Measurements from ENCODE around the gene EPB41L4A.

The EPB41L4A gene

DNA sequence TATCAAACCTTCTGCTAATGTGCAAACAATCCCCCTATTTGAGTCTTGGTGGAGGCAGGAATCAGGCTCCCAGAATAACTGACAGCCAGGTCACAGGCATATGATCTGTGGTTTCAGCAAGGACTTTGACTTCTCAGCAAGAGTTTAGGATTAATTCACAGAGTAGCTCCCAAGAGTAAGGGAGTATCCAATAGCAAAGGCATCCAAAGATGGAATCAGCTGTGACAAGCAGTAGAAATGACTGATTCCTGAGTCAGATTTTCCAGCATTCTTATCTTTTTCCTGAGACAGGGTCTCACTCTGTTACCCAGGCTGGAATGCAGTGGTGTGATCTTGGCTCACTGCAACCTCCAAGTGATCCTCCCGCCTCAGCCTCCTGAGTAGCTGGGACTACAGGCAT lies 108.3 kb downstream of the EPB41L4A start:
- DNase-seq (ENCODE audit: low spot score) = no peak

DNA sequence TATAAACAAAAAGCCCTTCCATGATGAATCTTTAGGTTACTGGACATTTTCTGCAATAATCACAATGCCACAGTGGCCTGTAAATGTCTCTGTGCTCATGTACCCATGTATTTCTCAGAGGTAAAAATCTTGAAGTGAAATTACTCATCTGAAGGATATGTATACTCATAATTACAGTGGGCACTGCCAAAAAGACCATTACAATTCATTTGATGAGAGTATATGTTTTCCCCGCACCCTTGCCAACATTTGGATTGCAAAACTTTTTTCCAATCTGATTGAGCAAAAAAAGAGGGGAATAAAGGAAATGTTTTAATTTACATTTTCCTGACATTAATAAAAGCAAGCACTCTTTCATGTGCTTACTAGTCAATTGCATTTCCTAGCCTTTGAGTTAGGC lies 110.5 kb downstream of the EPB41L4A start:
- no peak for DNase-seq (ENCODE audit: low spot score)

DNA sequence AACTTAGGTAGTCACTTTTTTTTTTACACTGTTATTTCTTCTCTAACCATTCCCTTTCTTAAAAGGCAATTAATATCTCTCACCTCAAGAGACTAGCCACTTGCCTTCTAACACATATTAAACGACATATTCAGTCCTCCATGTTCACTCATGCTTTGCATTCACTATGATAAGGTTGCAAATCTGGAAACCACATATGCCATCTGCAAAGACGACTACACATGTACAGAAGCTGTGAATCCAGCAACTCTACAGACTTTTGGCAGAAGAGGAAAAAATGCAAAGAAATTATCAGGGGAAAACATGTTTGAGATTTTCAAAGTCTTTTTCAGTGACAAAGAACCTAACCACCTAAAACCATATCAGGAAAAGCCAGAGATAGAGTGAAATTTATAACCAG lies 112.1 kb downstream of the EPB41L4A start:
- no peak for DNase-seq (ENCODE audit: low spot score)

DNA sequence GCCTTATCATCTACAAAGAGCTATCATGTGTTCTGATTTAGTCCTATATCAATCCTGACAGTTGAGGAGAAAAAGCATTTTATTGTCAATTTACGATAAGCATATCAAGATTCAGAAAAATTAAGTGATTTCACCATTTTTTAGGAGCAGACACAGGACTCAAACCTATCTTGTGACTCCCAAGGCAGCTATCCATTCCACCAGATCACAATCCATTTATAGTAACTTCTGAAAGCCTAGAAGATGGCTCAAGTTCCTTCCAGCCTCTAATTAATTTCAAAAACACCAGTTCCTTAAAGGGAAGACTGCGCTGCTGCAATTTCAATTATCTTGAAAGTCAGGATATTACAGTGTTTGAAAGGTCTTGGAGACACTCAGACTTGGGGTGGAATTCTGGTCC lies 114.3 kb downstream of the EPB41L4A start:
- DNase-seq (ENCODE audit: low spot score) = no peak

DNA sequence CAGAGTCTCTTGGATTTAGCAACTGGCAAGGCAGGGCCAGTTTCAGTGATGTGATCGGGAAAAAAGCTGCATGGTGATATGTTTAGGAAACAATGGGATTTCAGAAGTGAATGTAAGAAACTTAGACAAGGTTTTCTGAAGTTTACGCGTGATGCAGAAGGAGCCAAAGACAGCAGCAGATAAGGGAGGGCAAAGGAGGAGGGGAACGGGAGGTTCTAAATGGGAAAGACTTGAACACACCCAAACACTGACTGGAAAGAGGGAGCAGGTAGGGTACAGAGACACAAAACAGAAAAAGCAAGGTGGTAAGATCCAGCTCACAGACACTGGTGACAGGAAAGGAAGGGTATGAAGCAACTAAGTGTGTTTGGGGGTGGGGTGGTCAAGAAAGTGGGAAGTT lies 115.4 kb downstream of the EPB41L4A start:
- no peak for DNase-seq (ENCODE audit: low spot score)

DNA sequence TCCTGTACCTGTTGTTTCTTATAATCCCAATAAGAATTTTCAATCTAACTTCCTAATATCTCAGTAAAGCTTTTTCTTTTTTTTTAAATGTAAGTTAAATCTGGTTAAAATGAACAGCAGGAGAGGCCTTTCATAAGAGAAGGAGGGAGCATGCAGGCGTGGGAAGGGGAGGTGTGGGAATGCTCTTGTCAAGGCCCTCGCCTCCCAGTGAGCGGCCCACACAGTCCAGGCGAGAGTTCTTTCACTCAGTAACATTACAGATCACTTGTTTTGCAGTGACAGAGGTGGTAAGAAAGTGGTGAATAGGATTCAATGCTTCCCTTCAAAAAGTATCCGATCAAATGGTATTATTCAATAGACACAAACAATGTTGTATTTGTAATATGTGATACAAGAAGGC lies 125.0 kb downstream of the EPB41L4A start:
- DNase-seq (ENCODE audit: low spot score) = no peak

DNA sequence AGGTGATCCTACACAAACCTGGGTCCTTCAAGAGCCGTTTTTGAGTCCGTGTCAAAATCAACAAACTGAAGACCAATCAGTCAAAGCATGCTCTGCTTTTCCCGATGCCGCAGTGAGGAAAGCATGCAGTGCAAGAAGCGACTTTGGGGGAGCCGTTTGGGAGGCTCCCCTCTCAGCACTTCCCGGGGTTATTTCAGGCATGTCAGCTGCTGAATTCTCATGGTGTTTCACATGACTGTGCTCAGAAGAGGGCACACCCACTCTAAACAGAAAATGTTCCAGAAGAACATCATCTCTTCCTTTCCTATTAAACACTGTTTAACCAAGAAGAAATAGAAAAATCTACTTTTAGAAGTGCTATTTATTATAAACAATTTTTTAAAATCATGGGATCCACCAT lies 125.5 kb downstream of the EPB41L4A start:
- DNase-seq (ENCODE audit: low spot score) = no peak

DNA sequence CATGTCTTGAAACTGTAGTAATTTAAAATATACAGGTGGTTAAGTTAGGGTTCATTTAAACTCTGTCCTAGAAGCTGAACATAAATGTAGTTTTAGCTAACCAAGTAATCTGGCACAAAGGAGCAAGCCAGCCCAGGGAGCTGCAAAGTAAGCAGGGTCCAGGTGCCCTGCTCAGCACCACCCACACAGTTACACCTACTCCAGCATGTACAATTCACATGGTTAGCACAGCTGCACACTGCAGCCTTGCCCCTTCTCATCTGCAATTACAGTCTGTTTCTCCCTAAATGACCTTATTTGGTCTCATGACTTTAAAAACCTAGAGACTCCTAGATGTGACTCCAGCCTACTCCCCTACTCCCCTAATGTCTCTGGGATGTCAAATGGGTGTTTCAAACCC lies 128.4 kb downstream of the EPB41L4A start:
- DNase-seq (ENCODE audit: low spot score) = no peak

DNA sequence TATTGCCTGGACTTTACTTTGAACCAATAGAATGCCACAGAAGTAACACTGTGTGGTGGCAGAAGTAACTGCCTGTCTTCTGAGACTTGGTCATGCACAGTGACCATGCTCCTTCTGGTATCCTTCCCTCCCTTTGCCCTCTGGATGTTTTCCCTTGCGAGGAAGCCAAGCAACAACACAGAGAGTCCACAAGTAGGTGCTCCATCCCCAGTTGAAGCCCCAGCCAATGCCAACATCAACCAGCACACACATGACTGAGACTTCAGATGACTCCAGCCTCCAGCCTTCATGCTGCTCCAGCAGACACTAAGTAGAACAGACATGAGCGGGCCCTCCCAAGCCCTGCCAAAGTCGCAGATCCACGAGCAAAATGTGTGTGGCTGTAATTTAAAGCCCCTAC lies 129.6 kb downstream of the EPB41L4A start:
- DNase-seq (ENCODE audit: low spot score) = no peak

DNA sequence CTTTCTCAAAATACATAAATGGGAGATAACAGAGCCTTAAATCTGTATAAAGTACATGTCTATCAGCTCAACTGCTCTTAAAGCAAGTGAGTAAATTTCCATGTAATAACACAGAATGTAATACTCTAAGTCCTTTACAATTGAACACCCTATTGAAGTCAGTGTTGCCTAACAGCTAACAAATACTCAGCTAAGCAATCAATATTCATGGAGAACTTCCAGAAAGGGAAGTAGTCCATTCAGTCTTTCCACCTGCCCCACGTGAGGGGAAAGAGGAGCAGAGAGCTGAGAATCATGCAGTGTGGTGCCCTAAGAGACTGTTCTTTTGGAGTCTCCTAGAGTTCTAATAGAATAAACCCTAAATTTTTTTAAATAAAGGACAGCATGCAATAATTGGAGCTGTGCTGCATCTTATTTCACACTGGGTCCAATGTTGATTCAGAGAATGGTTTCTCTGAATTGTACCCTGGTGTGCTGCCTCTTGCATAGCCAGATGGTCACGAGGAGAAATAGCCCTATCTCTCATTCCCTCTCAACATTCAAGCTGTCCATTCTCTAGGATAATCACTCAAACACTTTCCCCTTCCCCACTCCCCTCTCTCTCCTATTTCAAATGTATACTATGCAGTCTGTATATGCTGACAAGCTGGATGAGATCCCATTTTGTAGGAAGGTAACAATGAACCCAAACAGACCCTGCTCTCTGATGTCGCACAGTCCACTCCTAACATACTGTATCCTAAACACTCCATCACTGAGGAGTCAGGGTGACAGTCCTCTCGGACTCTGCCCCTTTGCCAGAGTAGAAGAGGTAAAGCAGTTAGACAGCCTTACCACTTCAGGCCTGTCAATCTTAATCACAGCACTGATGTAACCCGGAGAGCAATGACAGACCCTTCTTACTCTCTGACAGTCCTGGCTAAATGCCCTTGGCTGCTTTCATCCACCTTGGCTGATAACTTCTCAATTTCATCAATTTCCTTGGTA lies 134.8 kb downstream of the EPB41L4A start:
- DNase-seq (ENCODE audit: low spot score) = no peak

DNA sequence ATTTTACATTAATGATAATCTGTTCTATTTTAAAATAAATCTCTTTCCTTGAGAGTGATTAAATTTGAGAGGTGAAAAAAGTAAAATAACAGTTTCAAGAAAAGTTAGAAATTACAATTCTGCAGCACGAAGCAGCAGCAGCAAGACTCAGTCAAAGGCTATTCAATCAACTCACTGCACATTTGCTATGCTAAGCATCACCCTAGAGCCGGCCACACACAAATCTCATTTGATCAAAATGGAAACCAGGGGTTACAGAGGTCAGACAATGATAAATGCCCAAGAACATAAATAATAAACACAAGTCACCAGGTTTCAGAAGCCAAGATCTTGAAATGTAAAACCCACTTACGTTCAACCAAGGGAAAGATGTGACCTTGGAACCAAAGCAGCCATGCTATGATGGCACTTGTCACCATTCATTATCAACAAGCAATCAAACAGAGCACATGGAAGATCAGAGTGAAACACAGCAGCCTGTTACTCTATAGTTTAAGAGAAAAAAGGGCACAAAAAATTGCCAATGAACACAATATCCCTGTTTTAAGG lies 136.0 kb downstream of the EPB41L4A start:
- no peak for DNase-seq (ENCODE audit: low spot score)

DNA sequence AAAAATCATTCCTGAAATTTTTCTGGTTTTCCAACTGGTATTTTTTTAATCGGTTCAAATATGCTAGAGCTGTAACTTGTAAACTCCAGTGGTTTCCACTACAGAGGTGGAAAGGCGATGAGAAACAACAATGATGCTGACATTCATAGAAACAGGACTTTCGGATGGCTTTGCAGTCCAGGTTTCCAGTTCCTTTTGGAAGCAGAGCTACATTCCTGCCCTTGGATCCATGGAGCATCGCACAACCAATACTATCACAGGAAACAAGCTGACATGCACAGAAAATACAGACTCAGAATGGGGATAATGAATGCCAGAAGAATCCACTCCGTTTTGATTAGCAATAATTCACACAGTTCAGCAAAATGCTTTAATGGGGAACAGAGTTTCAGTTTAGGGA lies 140.0 kb downstream of the EPB41L4A start:
- DNase-seq (ENCODE audit: low spot score) = no peak

DNA sequence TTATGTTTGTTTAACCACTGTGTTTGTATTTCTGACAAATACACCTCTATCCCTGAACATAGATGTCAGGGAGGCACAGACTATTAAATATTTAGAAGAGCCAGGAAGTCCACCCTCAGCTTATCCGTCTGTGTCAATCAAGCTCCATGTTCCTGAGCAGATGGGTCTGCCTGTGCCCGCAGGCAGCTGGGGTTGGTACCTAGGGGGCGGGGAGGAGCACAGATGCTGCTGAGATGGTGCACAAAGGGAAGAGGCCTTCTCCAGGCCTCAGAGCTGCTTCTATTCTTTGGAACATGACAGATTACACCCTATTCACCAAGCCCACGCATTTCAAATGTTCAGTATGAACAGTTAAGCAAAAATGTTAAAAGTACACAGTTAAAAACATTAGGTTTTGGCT lies 142.1 kb downstream of the EPB41L4A start:
- DNase-seq (ENCODE audit: low spot score) = no peak

DNA sequence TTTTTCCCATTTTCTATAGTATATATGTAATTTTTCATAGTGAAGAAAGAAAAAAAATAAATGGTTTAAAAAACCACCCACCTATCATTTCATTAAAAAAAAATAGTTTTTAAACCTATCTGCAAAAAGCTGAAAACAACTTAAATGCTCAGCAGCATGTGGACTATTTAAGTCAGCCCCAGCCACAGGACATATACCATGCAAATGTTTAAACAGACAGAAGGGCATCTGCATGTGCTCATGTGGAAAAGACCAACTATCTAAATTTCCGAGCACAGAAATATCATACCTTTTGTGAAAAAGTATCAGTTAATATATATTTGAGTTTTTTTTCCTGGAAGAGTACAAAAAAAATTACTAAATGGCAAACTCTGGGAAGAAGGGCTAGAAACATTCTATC lies 143.4 kb downstream of the EPB41L4A start:
- no peak for DNase-seq (ENCODE audit: low spot score)

DNA sequence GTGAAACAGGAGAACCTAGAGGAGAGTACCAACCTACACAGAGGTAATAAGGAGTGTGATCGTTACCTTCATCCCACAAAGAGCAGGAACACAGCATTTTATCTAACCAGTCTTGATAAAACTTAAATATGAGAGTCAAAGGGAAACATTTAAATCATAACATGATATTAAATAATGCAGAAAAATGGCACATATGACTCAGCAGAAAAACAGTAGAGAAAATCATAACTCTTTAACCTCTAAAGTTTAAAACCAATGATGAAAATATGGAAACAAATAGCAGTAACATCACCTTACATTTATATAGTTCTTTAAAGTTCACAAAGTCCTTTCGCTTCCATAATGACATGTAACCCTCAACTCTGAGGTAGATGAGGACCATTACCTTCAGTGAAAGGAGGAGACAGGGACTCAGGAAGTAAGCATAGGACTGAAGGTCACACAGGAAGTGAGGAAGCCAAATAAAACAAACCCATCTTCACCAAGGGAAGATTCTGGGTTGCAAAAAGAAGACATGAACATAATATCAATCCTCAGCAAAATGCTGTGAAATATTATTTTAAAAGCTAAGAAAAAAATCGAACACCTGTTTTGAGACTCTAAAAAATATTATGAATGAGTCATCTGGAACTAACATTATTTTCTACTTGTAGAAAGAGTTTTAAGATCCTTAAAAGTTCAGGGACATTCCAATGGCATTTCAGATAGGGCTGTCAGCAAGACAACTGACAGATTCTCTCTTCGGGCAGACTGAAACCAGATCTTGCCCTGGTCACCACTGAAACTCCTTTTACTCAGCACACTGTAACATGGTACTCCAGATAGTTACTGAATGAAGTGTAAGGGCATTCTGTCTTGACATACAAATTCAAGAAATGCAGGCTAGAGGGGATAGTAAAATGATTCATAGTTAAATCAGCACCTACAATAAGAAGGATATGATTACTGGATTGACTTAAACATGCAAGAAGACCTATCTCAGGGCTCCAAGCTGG lies 148.5 kb downstream of the EPB41L4A start:
- DNase-seq (ENCODE audit: low spot score) = no peak

DNA sequence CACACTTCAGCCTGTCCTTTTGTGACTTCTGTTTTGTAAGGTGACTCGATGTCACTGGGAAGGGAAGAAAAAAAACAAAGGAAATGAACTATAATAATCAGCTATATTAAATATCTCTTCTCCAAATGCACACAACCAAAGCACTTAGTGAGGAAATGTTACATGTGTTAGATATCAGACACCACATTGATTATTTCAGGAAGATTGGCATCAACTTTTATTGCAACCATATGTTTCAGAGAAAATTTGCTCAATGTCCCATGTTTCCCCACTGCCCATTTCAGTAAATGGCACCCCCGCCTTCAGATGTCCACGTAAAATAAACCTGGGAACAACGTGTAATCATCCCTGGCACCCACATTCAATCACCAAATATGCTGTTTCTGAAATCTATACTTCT lies 151.8 kb downstream of the EPB41L4A start:
- no peak for DNase-seq (ENCODE audit: low spot score)

DNA sequence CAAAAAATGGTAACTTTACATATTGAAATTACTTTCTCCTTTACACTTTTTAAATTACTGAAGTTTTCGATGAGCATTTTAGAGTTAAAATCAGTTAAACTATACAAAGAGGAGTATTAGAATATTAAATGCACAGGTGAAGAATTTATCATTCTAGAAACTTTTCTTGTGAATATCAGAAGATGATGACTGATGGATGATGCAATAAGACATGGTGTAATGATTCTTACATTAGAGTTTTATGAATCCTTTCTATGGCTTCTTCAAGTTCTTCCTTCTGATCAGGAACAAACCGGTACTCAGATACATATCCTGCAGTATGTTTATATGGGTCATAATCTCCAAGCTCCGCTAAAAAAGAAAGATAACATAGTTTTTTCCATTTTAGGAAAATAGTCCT lies 154.4 kb downstream of the EPB41L4A start:
- DNase-seq (ENCODE audit: low spot score) = no peak

DNA sequence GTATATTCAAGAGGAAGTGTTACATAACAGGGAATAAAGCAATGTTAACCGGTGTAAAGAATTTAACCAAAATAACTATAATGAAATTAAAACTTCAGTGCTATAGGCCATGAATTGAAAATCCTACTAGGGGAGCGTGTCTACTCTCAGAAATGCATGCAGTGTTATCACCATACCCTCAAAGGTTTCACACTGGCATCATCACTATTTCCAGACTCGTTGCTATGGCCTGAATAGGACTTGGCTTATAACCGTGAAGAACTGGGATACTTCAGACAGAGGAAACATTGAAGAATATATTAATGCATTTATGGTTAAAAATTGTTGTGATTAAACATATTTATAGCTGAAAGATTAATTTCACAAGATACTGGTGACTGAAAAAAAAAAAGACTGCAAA lies 154.9 kb downstream of the EPB41L4A start:
- no peak for DNase-seq (ENCODE audit: low spot score)

DNA sequence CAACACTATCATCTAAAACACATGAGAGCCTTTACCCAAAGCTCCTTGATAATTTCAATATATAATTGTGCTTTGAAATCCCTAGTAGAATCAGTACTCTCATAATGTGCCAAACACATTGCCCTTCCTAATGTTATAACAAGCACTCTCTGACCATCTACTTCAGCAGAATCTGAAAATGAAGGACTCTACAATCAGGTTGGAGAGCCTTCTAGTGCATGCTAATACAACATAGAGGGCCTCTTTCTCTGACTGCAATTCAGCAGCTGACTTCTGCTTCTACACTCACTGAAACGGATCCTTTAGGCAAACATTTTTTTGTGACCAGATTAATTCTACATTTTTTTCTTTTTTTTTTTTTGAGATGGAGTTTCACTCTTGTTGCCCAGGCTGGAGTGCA lies 155.6 kb downstream of the EPB41L4A start:
- no peak for DNase-seq (ENCODE audit: low spot score)

DNA sequence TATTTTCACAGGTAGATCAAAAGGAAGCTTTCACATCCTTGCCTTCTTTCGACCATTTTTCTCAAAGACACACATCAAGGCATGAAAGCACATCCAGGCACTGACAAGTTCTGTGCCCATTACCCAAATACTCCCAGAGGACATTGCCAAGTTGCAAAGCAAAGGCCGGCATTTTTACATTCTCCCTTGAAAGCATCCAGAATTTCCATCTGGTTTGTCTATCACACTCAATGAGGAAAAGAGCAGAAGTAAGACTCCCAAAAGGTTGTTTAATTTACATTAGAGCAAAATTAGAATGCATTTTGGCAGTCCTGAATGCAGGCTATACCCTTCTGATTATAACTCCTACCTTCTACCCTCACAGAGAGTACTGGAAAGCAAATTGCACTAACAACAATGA lies 160.5 kb downstream of the EPB41L4A start:
- no peak for DNase-seq (ENCODE audit: low spot score)

DNA sequence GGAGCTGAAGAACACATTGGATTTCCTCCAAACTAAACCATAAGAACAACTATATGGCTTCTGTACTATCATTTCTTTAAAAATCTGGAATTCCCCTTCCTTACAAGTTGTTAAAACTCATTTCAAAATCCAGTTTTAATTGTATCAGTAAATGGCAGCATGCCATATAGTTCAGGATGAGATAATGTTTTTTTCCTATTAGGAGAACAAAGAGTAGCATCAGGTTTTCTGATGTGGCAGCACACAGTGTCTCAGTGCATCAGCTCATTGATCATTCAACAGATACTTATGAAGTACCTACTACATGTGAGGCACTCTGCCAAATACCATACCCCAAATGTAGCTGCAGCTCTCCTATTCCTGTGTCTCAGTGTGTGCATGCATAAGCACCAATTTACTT lies 161.1 kb downstream of the EPB41L4A start:
- DNase-seq (ENCODE audit: low spot score) = no peak

DNA sequence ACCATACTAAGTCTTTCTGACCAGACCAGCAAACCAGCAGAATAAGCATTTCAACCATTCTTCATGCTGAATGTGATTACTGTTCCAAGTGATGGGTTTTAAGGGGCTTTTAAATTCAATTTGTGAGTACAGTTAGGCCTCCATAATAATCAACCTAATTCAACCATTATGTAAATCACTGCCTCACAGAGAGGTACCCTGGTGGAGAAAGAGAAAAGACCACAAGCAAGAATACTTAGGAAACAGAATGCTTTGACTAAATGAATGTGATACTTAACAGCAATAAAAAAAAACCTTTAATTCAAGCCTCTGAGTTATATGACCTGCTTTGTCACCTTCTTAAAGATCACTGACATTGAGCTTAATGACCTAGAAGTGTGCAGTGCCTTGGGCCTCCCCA lies 162.1 kb downstream of the EPB41L4A start:
- no peak for DNase-seq (ENCODE audit: low spot score)

DNA sequence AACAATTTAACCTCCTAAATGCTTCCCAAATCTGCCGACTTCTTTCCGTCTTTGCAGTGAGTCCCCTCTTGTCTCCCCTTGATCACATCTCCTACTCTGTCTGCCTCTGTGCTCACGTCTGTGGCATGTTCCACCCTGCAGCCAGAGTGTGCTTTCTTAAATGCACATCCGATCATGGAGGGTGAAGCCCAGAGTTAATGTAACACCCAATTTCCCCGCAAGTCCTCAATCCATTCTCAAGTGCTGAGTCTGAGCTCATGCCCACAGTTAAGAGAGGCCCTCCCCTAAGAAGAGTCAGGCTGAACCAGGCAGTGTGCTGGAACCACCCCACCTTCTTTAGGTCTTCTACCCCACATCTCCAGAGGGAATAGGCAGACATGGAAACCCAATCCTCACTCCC lies 164.8 kb downstream of the EPB41L4A start:
- DNase-seq (ENCODE audit: low spot score) = no peak
